Left ventricle myocardium inferior (tissue), 1 donor: ENCODE data around the gene RNF146. TPM values are rescaled to one million over a fixed set of nuclear protein-coding genes. Genes with fewer than 3 reads are reported as not detected.

ENCODE experiments used
- DNase-seq: peaks from one replicate; pipeline ENCODE4 v3.0.0-alpha.2; 2020
- H3K27ac ChIP-seq: fragments of 200-600 bp; replicated peaks from 2 replicates; pipeline ENCODE4 v1.8.0; 2021
- H3K27me3 ChIP-seq: fragments of 200-600 bp; 2 replicates; pipeline ENCODE4 v1.8.0; 2021; ENCODE audit warnings: low read depth
- H3K36me3 ChIP-seq: fragments of 200-600 bp; 2 replicates; pipeline ENCODE4 v1.8.0; 2021
- H3K4me1 ChIP-seq: fragments of 200-600 bp; 2 replicates; pipeline ENCODE4 v1.8.0; 2021
- H3K4me3 ChIP-seq: fragments of 200-600 bp; 2 replicates; pipeline ENCODE4 v1.8.0; 2021; ENCODE audit warnings: mild to moderate bottlenecking, moderate library complexity
- H3K9me3 ChIP-seq: fragments of 200-600 bp; replicated peaks from 2 replicates; pipeline ENCODE4 v1.8.0; 2021
- intact Hi-C: fragments of 100-400 bp; cut with micrococcal nuclease; formaldehyde crosslinking; loops from one replicate; pipeline ENCODE4 v1.11.0; 2022
- total RNA-seq: library from RNA; stranded (reverse); fragmentation: NEBNext Ultra II Directional; extraction: Animal tissue kit (Norgen Biotek cat#: 25700); gene quantifications from one replicate; pipeline ENCODE4 v1.2.1, GENCODE V29; 2021
- TF ChIP-seq, protein P1 (sequence below): fragments of 200-600 bp; IDR thresholded peaks from 2 replicates; pipeline ENCODE4 v1.8.0; 2021; ENCODE audit warnings: antibody characterized with exemption, mild to moderate bottlenecking, borderline replicate concordance
- donor health status: DM: no; HTN: yes; CAD: no; lungs with severe emphysema.

Gene RNF146
- total RNA-seq, 1 donor from 2014 or later = 48.7 TPM

DNA sequence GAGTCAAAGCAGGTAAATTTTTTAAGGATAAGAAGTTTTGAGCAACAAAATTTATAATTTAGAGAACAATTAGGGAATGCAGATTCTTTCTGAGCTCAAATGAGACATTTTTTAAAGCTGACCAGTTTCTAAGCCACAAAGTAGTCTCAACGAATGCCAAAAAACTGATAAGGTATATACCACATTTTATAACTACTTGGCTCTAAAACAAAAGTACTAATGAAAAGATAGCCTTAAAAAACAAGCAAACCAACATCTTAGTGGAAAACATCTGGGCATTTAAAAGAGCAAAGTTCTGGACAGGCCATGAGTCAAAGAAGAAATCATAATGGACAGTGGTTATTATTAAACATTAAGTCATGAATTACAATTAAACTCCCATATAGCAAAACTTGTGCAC, 23.2 kb upstream of the RNF146 start:
- TF ChIP-seq, protein P1, sequence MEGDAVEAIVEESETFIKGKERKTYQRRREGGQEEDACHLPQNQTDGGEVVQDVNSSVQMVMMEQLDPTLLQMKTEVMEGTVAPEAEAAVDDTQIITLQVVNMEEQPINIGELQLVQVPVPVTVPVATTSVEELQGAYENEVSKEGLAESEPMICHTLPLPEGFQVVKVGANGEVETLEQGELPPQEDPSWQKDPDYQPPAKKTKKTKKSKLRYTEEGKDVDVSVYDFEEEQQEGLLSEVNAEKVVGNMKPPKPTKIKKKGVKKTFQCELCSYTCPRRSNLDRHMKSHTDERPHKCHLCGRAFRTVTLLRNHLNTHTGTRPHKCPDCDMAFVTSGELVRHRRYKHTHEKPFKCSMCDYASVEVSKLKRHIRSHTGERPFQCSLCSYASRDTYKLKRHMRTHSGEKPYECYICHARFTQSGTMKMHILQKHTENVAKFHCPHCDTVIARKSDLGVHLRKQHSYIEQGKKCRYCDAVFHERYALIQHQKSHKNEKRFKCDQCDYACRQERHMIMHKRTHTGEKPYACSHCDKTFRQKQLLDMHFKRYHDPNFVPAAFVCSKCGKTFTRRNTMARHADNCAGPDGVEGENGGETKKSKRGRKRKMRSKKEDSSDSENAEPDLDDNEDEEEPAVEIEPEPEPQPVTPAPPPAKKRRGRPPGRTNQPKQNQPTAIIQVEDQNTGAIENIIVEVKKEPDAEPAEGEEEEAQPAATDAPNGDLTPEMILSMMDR = no peak
- Histone ChIP-seq H3K36me3 (no peaks in the 10 kb centered on the region), H3K27me3 (no peaks in the 10 kb centered on the region), H3K4me3 (no peak overlapping the region), H3K27ac (no peak overlapping the region), H3K9me3 (no peaks in the 10 kb centered on the region), H3K4me1 (no peaks in the 10 kb centered on the region)
- no peak for DNase-seq
- intact Hi-C loops = no loop called here

- Histone ChIP-seq H3K36me3 (no peaks in the 10 kb centered on the region), H3K27me3 (no peaks in the 10 kb centered on the region), H3K4me1 (no peaks in the 10 kb centered on the region), H3K27ac (peak overlapping the region; percentile 10), H3K9me3 (no peaks in the 10 kb centered on the region), H3K4me3 (no peak overlapping the region)
- intact Hi-C loops = no loop called here
- TF ChIP-seq, protein P1 = no peak
- no peak for DNase-seq
Measured at GRCh38 chr6:127247114-127248096, 19.3 kb upstream of the RNF146 start.

GRCh38 chr6:127249621-127250020, 17.0 kb upstream of the RNF146 start:
- Histone ChIP-seq H3K9me3 (no peaks in the 10 kb centered on the region), H3K27ac (no peak overlapping the region), H3K27me3 (no peaks in the 10 kb centered on the region), H3K36me3 (no peaks in the 10 kb centered on the region), H3K4me1 (no peaks in the 10 kb centered on the region), H3K4me3 (no peak overlapping the region)
- intact Hi-C loops = no loop called here
- TF ChIP-seq, protein P1 = no peak
- DNase-seq = no peak

- no peak for DNase-seq
- TF ChIP-seq, protein P1 = no peak
- Histone ChIP-seq H3K27me3 (no peaks in the 10 kb centered on the region), H3K27ac (no peak overlapping the region), H3K9me3 (no peaks in the 10 kb centered on the region), H3K4me3 (no peak overlapping the region), H3K36me3 (no peaks in the 10 kb centered on the region), H3K4me1 (no peaks in the 10 kb centered on the region)
- intact Hi-C loops = no loop called here
Measured at GRCh38 chr6:127255286-127255685, 11.4 kb upstream of the RNF146 start.

DNA sequence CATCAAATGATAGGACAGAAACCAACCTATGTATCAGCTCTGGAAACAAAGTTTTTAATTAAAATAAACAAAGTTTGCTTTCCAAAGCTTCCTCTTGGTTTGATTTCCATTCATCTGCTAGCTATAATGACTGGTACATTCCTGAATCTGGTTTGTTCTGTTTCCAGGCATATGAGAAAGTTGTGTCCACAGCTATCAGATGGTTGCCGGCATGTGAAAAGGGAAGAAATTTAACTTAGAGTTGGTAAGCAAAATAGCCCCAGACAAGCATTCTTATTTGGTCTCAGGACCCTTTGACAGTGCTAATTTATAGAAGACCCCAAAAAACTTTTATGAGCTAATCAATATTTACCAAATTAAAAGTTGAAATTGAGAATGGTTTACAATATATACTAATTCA, 3.8 kb upstream of the RNF146 start:
- DNase-seq = no peak
- H3K9me3 ChIP-seq = no peaks in the 10 kb centered on the region
- intact Hi-C loops = no loop called here
- no peak overlapping the region for H3K4me3 ChIP-seq
- H3K36me3 ChIP-seq = no peaks in the 10 kb centered on the region
- H3K4me1 ChIP-seq = peaks cover 23% of the 10 kb centered on the region
- TF ChIP-seq, protein P1 = no peak
- H3K27me3 ChIP-seq = no peaks in the 10 kb centered on the region
- H3K27ac ChIP-seq = no peak overlapping the region
